HG02885 (cell line): ENCODE results near the gene MBOAT7.

ENCODE experiments used
- ATAC-seq: cut with Tn5 transposase; IDR thresholded peaks from one replicate; pipeline ENCODE4 v1.9.1; 2021; ENCODE audit warnings: mild to moderate bottlenecking; ENCODE audit not compliant: unreplicated experiment, poor library complexity

Gene MBOAT7

DNA sequence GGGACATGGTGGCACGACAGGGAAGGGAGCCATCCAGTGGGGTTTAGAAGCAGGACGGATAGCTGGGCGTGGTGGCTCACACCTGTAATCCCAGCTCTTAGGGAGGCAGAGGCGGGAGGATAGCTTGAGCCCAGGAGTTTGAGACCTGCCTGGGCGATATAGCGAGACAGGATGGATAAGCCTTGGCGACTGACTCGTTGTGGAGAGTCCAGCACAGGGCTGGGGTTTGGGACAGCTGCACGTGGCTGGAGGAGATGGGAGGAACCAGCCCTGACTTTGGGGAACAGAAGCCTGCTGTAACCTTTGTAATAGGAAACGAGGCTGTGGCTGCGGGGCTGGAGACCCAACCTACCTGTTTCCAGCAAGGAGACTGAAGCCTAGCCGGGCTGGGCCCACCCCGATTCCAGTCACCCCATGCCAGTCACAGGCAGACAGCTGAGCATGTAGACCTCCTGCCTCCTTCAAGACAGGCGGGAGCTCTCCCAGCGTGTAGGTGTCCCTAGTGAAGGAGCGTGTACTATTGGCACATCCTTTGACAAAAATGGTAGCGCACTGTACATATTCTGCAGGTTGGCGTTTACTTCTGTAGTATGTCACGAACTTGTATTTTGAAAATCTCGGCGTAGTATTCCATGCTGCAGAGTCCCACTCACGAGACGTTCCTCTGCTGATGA lies 37.9 kb downstream of the MBOAT7 start:
- ATAC-seq, result no peak

DNA sequence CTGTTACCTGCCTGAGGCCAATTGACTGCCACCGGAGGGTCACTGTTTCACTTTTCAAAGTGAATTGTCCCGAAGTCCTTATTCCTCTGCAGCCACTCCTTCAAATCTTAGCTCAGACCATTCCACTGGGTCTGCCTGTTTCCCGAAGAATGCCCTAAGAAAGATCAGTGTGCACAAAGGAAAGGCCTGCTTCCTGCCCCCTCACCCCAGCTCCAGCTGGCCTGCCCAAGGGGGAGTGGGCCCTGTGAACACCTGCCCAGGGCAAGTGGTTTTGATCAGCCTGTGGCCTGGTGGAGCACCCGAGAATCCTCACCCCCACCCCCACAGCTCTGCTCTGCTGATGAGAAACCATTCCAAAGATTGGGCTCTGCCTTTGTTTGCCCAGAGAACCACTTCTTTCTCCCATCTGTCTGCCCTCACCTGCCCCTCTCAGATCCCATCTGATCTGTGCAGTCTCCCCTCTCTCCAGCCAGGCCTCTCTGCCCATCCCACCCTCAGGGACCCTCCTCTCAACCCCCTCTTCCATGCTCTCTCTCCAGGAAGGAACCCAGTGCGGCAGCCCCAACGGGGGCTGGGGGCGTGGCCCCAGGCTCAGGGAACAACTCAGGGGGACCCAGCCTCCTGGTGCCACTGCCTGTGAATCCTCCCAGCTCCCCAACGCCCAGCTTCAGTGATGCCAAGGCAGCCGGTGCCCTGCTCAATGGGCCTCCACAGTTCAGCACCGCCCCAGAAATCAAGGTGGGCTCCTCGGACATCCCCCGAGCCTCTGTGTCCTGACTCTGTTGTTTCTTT lies 40.2 kb downstream of the MBOAT7 start:
- ATAC-seq, result no peak

DNA sequence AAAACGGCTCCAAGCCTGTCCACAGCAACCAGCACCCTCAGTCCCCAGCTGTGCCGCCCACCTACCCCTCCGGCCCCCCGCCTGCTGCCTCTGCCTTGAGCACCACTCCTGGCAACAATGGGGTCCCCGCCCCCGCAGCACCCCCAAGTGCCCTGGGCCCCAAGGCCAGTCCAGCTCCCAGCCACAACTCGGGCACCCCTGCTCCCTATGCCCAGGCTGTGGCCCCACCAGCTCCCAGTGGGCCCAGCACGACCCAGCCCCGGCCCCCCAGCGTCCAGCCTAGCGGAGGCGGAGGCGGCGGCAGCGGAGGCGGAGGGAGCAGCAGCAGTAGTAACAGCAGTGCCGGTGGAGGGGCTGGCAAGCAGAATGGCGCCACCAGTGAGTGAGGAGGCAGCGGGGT lies 41.2 kb downstream of the MBOAT7 start:
- no peak for ATAC-seq

DNA sequence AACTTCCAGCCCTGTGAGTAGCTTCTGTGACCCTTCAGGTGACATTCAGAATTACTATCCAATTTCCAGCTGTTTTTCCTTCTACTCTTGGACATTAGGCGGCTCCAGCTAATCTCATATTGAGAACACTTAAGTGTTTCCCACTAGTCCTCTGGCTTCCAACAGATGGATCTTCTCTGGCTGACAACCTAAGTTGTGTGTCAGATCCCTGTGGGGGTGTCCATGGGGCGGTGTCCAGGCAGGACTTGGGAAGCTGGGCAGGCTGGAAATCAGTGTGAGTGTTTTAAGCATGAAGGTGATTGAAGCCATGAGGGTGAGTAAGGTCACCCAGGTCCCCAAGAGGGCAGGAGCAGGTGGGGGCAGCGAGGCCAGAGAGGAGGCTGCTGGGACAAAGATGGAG lies 41.7 kb downstream of the MBOAT7 start:
- no peak for ATAC-seq

DNA sequence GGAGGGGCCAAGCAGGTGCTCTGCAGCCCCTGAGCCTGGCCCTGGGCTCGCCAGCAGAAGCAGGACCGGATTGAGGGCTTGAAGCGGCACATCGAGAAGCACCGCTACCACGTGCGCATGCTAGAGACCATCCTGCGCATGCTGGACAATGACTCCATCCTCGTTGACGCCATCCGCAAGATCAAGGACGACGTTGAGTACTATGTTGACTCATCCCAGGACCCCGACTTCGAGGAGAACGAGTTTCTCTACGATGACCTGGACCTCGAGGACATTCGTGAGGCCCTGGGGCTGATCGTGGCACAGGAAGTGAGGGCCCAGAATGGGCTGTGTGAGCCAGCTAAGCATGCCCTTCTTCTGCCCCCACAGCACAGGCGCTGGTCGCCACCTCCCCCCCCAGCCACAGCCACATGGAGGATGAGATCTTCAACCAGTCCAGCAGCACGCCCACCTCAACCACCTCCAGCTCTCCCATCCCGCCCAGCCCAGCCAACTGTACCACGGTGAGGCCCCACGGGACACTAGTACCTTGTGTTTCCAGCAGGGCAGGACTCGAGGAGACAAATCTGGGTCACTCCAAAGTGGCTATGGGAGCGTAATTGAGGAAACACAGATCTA lies 43.7 kb downstream of the MBOAT7 start:
- ATAC-seq, result no peak

DNA sequence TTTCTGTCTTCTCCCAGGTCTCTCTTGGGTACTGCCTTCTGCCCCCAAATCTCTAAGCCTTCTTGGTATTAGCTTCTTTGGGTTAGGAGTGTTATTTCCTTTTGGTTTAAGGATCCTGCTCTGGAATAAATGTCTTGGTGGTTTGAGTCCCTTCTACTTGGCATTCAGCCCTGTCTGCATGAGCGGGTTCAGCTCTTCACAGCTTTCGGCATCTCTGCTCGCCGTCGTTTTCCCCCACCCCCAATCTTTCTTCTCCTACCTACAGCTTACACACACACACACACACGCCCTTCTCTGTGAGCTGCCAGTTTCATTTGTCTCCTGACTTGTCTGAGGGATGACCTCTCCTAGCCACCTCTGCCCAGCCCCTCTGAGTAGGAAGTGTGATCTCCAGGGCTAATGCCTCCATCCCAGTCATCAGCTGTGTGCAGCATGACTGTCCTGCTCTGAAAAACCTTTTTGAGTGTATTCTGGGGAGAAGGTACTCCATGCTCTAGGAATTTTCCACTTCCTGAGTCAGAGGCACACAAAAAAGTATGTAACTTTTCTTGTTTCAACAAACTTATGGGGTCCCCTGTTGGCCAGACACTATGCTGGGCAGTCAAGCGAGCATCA lies 47.1 kb downstream of the MBOAT7 start:
- ATAC-seq, result no peak

DNA sequence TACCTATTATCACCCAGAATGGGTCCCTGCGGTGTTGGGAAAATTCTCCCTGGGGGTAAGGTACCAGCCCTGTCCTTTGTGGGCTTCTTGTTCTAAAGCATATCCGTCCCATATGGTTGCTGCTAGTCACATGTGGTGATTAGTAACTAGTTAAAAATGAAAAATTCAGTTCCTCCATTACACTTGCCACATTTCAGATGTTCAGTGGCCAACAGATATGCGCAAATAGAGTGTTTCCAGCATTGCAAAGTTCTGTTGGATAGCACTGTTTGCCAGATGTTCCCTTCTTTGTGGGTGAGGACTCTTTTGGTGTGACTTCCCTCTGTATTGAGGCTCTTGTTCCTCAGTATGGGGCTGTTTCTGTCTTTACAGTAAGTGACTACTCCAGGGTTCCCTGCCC lies 48.0 kb downstream of the MBOAT7 start:
- no peak for ATAC-seq

DNA sequence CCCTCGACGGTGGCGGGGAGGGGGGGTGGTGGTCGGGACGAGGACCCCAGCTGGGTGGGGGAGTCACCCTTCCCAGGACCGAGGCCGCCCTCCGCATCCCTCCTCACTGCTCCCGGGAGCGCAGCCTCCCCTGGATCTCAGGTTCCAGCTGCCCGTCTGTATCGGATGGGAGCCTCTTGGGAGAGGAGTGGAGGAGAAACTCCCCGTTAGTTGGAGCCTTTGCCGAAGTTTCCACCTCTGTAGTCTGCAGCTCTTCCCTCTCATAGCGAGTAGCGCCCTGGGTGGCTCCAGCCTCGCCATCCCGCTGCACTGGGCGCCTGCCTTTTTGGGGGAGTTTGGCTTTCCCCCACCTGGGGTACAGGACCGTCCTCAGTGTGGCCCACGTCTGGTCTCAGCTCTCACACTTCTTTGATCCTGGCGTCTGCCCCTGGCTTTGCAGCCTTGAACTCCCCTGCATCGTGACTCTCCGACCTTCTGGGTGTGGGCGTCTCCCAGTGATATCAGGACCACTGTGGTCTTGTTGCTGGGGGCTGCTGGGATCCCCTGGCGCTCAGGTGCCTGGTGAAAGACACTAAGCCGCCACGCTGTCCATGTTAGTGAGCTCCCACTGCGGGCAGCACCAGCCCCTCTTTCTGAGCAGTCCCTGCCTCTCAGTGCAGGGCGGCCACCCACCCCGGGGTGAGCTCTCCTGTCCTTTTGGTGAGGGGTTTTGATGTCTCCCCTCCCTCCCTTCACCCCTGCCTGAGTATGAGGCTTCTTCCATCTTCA lies 50.7 kb downstream of the MBOAT7 start:
- no peak for ATAC-seq

DNA sequence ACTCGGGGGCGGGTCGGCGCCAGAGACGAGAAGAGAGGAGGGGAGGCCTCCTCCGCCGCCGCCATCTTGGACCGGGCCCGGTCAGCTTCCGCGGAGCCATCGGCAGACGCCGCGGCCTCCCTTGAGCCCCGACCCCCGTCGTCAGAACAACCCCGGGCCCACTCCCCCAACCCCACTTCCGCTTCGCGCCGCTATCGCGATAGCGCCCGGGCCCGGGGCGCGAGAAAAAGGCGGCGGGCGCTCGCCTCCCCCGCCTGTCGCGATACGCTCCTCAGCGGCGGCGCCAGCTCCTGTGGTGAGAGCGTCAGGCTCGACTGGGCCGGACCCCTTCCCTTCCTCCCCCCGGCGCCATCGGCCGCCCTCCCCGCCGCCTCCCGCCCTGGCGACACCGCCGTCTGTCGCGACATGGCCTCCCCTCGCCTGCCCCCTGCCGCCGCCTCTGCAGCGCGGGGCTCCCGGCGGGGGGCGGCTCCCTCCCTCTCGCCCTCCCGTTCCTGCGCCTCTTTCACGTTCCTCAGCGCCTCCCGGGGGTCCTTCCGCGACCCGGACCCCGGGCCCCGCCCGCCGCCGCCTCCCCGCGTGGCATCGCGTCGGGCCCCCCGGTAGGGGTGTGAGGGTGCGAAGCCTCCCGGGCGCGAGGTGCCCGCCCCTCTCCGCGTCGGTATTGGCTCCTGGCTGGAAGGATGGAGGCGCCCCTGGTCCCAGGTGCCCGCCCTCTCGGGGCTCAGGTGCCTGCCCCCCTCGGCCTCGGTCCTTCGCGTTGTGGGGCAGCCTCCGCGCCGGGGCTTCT lies 51.5 kb downstream of the MBOAT7 start, which contains the start of gene CNOT3:
Gene CNOT3 (plus strand): TSS at position 64 of the 790 bp plus-strand sequence. CDS start 5,217 bp downstream, outside the sequence.
- no peak for ATAC-seq

DNA sequence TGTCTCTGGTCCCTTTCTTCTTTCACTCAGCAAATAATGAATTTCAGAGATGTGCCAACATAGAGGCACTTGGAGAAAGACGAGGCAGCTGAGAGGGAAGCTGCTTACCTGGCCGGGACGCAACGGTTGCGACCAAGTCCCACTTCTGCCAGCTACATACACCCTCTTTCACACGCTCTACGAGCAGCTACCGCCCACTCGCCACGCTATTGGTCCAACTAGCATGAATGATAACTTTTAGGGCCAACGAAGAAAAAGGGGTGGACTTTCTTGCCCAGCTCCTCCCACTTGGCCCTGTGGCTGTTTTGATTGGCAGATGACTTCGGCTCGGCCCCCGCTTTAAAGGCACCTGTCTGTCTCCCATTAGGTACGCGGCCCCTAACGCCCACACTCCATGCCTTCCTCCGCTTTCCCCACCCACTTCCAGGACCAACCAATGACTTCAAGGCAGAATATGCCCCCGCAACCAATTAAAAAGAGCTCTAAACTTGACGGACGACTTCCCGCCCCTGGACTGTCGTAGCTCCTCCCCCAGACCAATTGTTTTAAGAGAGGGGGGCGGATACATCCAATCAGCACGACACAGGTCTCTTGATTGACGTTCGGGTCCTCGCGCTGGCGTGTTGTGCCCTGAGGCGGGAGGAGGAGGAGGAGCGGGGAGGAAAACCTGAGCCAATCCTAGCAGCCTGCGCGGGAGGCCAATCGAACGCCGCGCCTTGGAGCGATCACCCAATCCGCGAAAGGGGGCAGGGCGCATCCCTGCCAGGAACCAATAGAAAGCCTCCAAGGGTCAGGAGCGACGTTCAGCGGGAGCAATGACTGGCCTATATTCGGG lies 52.3 kb downstream of the MBOAT7 start:
- peak; percentile 81 for ATAC-seq

DNA sequence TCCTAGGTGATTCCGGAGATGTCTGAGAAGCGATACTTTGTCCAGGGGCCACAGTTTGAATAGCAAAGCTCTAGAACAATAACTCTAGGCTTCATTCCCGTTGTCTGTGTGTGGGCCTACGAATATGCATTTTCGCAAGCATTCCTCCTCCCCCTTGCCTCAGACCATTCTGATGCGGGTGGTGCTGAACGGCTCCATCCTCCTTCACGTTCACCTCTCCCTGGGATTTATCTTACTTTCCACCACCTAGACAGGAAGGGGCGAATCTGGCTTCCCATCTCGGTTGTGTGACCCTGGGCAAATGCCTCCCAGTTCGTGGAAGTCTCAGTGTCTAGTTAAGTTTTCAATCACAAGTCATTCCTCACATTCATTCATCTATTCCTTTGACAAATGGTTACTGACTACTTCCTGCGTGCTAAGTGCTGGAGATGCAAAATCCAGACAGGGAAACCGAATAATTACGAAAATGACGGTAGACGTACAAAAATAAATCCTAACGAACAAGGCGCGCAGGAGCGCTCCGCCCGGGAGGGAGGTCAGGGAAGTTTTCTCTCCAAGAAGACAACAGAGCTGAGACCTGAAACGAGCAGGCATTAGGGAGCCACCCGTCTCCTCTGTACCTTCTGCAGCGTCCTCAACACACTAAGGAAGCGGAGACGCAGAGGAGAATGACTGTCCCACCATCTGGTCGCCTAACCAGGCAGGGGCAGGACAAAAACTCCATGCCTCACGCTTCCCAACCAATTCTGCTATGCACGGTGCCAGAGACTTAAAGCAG lies 53.1 kb downstream of the MBOAT7 start:
- ATAC-seq, result no peak

DNA sequence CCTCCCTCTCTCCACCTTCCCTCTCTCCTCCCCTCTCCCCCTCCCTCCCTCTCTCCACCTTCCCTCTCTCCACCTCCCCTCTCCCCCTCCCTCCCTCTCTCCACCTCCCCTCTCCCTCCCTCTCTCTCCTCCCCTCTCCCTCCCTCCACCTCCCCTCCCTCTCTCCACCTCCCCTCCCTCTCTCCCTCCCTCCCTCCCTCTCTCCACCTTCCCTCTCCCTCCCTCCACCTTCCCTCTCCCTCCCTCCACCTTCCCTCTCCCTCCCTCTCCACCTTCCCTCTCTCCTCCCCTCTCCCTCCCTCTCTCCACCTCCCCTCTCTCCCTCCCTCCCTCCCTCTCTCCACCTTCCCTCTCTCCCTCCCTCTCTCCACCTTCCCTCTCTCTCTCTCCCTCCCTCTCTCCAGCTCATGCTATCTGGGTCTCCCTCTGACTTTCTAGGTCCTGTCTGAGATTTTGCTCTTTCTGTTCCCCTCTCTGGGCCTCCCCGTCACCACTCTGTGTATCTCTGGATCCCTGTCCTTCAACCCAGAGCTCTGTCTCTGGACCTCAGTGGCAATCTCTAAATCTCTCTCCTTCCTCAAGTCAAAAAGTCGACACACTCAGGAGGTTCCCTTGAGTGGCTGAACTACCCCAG lies 55.3 kb downstream of the MBOAT7 start:
- ATAC-seq, result no peak

DNA sequence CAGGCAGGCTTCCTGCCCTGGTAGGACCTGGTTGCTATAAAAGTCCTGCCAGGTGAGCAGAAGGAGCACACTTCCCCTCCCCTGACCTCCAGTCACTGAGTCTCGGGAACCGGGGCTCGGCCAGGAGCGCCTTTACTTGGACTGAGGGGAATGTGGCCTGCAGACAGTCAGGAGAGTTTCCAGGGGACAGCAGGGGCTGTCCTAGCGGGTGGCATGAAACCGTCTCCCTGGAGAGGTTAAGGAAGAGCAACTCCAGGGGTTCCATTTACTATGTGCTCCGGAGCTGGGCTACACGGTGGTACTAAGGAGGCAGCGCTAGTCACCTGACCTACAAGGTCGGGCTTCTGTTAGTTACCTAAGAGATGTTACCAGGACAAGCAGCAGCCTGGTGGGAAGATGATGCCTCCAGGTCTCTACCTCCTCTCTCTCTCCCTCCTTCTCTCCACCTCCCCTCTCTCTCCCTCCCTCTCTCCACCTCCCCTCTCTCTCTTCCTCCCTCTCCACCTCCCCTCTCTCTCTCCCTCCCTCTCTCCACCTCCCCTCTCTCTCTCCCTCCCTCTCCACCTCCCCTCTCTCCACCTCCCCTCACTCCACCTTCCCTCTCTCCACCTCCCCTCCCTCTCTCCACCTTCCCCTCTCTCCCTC lies 55.9 kb downstream of the MBOAT7 start:
- ATAC-seq, result no peak

DNA sequence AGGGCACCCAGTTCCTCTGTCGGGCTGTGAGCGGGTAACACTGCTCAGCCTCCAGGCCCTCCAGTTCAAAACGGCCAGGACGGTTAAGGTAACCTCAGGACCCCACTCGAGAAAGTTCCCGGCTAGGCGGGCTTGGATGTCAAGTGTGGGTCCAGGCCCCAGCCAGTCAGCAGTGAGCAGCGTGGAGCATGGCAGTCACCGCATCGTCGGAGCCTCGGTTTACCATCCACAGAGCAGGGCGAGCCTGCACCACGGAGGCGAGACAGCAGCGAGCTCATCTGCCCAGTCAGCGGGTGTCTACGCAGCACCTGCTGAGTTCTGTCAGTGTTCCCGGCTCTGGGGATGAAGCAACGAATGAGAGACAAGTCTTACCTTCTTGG lies 59.8 kb downstream of the MBOAT7 start:
- no peak for ATAC-seq

DNA sequence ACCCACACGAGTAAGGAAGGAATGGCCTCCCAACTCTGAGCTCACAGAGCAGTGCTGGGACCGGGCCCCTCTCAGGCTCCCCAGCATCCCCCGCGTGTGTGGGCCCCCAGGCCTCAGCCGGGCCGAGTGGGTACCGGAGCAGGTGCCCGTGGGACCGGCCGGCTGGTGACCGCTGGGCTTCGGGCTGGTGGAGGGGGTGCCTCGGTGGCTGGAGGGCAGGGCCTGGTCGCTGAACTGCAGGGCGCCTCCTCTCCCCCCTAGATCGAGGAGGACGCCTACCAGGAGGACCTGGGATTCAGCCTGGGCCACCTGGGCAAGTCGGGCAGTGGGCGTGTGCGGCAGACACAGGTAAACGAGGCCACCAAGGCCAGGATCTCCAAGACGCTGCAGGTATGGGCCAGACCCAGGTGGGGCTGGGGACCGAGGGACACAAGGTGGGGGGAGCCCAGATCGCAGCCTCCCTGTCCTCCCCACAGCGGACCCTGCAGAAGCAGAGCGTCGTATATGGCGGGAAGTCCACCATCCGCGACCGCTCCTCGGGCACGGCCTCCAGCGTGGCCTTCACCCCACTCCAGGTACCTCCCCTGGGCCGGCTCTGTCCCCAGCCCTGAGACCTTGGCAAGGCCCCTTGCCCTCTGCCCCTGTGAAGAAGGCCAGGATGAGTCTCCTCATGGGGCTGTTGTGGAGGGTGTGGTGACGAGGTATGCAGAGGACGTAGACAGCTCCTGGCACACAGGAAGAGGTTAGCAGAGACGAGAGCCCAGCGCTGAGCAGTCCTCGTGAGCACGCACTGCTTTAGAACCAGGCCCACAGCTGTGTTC lies 60.4 kb downstream of the MBOAT7 start:
- ATAC-seq, result no peak

DNA sequence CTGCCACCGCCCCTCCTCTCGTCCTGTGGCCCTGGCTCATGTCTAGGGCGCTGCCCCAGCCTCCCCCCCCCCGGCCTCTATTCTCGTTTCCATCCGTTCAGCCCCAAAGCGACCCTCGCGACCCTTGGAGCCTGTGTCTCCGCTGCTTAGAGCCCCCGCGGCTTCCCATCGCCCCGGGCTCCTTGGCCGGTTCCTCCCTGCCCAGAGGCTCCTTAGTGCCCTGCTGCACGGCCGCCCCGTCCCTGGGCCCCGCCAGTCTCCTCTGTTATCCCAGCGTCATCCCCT lies 61.0 kb downstream of the MBOAT7 start:
- ATAC-seq, result no peak
